ENCODE data around the gene TPK1. TPM values are rescaled to one million over a fixed set of nuclear protein-coding genes. Genes with fewer than 3 reads are reported as not detected.

TPK1 gene
- polyA plus RNA-seq, 1 of the 3 experiments (the other 2 are of a cell fraction): 3.3 TPM

DNA sequence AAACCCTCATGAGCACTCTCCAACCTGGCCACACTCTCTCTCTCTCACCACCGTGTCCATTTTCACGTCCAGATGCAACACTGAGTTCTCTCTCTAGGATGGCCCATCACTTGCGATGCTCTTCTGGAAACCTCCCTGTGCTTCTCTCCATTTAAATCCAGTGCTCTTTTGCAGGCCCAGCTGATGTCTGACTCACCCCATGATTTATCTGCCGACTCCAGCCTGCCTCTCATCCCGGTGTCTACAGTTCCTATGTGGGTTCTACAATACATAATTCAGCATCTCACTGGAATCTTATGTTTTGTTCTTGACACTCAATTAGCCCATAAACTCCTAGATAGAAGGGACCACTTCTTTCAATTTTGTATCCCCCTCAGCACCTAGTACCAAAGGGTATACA is 5.0 kb downstream of the TPK1 start (continued):
- no peak for TF ChIP-seq CHD2 (IDR thresholded peaks at IDR 0.05; ENCODE audit: low read length, partially characterized antibody)
- TF ChIP-seq TEAD4 (IDR thresholded peaks at IDR 0.05; ENCODE audit: borderline replicate concordance, insufficient read depth): no peak
- TF ChIP-seq, protein P1, sequence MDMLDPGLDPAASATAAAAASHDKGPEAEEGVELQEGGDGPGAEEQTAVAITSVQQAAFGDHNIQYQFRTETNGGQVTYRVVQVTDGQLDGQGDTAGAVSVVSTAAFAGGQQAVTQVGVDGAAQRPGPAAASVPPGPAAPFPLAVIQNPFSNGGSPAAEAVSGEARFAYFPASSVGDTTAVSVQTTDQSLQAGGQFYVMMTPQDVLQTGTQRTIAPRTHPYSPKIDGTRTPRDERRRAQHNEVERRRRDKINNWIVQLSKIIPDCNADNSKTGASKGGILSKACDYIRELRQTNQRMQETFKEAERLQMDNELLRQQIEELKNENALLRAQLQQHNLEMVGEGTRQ (IDR thresholded peaks at IDR 0.05; ENCODE audit: borderline replicate concordance, low read depth, low read length): no peak
- TF ChIP-seq NRF1 (IDR thresholded peaks at IDR 0.05; ENCODE audit: low read depth, low read length): no peak
- peak; percentile 87 for TF ChIP-seq FOSL2 (IDR thresholded peaks at IDR 0.05; ENCODE audit: borderline replicate concordance, low read depth)
- no peak for TF ChIP-seq ZBTB33 (IDR thresholded peaks at IDR 0.05; ENCODE audit: borderline replicate concordance, low read depth)
- TF ChIP-seq FOXJ3 (CRISPR knock-in tag; IDR thresholded peaks at IDR 0.05): no peak
- TF ChIP-seq, protein P2, sequence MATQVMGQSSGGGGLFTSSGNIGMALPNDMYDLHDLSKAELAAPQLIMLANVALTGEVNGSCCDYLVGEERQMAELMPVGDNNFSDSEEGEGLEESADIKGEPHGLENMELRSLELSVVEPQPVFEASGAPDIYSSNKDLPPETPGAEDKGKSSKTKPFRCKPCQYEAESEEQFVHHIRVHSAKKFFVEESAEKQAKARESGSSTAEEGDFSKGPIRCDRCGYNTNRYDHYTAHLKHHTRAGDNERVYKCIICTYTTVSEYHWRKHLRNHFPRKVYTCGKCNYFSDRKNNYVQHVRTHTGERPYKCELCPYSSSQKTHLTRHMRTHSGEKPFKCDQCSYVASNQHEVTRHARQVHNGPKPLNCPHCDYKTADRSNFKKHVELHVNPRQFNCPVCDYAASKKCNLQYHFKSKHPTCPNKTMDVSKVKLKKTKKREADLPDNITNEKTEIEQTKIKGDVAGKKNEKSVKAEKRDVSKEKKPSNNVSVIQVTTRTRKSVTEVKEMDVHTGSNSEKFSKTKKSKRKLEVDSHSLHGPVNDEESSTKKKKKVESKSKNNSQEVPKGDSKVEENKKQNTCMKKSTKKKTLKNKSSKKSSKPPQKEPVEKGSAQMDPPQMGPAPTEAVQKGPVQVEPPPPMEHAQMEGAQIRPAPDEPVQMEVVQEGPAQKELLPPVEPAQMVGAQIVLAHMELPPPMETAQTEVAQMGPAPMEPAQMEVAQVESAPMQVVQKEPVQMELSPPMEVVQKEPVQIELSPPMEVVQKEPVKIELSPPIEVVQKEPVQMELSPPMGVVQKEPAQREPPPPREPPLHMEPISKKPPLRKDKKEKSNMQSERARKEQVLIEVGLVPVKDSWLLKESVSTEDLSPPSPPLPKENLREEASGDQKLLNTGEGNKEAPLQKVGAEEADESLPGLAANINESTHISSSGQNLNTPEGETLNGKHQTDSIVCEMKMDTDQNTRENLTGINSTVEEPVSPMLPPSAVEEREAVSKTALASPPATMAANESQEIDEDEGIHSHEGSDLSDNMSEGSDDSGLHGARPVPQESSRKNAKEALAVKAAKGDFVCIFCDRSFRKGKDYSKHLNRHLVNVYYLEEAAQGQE (IDR thresholded peaks at IDR 0.05; ENCODE audit: low read depth, low read length): no peak
- TF ChIP-seq JUND (IDR thresholded peaks at IDR 0.05): peak; percentile 81
- no peak for TF ChIP-seq GATA2 (CRISPR knock-in tag; IDR thresholded peaks at IDR 0.05)
- no peak for TF ChIP-seq MEF2A (IDR thresholded peaks at IDR 0.05; ENCODE audit: borderline replicate concordance, low read depth)
- TF ChIP-seq RAD21 (IDR thresholded peaks at IDR 0.05; ENCODE audit: low read length): no peak
- no peak for TF ChIP-seq MXI1 (IDR thresholded peaks at IDR 0.05; ENCODE audit: low read depth, low read length)
- peak in 1 of 2 experiments; percentile 20; a peak in 1 of 4 replicates for TF ChIP-seq EP300 (IDR thresholded peaks at IDR 0.05; ENCODE audit: borderline replicate concordance in 1 of 2, low read depth in 1 of 2, low read length in 1 of 2)
- no peak for TF ChIP-seq IRF3 (IDR thresholded peaks at IDR 0.05; ENCODE audit: low read depth, low read length)
- TF ChIP-seq FOXM1 (IDR thresholded peaks at IDR 0.05; ENCODE audit: low read depth): no peak
